HG03571 (cell line): ENCODE data around the gene DGKH.
A peak's percentile ranks its signal among the peaks of the same experiment; 100 is the strongest.
"Not testable (repeated sequence)": the region's sequence is repeated elsewhere in the genome, so short reads cannot be mapped to it uniquely, and the experiment has no call there.

Experiments used
- ATAC-seq: cut with Tn5 transposase; IDR thresholded peaks from one replicate; pipeline ENCODE4 v1.9.1; 2021; ENCODE audit not compliant: unreplicated experiment

Gene DGKH

DNA sequence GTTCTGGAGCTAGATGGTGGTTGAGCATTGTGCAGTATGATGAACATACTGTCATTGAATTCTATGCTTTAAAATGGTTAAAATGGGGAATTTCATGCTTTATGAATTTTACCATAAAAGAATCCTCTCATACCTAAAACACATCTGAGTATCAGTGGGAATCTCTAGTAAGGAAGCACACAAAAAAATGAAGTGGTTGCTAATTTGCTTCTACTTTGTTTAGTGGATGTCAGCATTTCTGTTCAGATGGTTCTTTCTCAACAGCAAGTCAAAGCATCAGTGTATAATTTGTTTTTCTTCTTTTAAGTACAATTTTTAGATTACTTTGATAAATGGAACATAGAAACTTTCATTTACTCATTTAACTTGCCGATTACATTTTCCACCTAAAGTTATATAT lies 171.4 kb downstream of the DGKH start:
- no peak for ATAC-seq

DNA sequence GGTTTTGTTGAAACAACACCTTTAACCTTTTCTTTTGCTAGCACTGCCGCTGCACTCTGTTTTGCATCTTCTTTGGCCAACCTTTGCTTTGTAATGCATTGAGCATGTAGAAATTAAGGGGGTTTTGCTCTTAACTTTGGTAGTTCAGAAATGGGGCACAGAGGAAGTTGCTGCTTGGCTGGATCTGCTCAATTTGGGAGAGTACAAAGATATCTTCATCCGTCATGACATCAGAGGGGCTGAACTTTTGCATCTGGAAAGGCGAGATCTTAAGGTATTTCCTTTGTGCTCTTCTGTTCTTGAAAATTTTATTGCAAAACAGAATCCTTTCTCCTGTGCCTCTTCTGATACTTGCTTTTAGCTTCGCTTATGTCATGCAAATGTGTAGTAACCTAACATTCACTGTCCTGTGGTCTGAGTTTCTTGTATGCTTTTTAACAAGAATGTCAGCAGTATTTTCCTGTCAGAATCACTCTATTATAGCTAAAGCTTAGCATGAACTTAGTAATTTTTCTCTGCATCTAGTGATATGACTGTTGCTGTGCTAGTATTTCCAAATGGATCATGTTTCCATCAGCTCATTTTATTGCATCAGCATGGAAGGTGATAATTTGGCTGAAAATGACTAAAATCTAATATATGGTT lies 172.8 kb downstream of the DGKH start:
- no peak for ATAC-seq

DNA sequence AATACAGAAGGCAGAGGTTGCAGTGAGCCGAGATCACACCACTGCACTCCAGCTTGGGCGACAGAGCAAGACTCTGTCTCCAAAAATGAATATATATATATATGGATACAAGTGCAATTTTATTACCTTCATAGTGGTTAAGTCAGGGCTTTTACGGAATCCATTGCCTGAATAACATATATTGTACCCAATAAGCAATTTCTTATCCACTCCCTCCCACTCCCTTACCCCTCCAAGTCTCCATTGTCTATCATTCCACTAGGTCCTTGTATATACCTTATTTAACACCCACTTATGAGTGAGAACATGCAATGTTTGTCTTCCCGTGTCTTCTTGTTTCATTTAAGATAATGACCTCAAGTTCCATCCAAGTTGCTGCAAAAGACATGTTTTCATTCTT lies 175.2 kb downstream of the DGKH start:
- ATAC-seq: no peak

- no peak for ATAC-seq
These were observed 176.6 kb downstream of the DGKH start for GRCh38 chr13:42225051-42225450.

DNA sequence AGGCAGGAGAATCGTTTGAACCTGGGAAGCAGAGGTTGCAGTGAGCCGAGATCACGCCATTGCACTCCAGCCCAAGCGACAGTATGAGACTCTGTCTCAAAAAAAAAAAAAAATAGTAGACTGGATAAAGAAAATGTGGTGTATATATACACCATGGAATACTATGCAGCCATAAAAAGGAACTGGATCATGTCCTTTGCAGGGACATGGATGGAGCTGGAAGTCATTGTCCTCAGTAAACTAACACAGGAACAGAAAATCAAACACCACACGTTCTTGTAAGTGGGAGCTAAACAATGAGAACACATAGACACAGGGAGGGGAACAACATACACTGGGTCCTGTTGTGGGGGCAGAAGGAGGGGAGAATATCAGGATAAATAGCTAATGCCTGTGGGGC lies 178.3 kb downstream of the DGKH start:
- ATAC-seq: not testable (repeated sequence)

GRCh38 chr13:42228527-42228926 lies 180.1 kb downstream of the DGKH start:
- no peak for ATAC-seq

DNA sequence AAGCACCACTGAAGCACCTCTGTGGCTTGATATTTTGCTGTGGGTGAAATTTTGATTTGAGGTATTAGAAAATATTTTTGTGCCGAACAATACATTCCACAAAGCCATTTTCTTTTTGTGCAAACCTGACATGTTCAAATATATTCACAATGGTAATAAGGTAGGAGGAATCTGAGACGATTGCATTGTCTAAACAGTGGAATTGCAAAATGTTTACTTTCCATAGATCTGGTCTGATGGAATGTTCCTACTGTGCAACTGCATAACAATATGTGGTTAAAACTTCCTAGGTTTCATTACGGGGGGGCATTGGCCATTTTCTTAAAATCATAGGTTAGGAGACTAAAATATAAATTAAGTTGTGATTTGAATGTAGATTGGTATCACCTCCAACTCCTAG lies 180.8 kb downstream of the DGKH start:
- ATAC-seq: no peak

DNA sequence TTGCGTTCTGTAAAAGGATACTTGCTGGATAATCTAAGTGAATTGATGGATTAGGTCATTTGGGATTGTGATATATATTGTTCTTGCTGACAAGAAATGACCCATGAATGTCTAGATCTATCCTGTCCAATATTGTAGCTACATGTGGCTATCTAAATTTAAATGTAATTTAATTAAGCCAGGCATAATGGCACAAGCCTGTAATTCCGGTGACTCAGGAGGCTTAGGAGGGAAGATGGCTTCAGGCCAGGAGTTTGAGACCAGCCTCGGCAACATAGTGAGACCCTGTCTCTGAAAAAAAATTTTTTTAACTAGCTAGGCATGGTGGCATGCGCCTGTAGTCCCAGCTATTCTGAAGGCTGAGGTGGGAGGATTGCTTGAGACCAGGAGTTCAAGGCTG lies 184.2 kb downstream of the DGKH start:
- no peak for ATAC-seq

- no peak for ATAC-seq
These were observed 185.3 kb downstream of the DGKH start for GRCh38 chr13:42233726-42234125.

DNA sequence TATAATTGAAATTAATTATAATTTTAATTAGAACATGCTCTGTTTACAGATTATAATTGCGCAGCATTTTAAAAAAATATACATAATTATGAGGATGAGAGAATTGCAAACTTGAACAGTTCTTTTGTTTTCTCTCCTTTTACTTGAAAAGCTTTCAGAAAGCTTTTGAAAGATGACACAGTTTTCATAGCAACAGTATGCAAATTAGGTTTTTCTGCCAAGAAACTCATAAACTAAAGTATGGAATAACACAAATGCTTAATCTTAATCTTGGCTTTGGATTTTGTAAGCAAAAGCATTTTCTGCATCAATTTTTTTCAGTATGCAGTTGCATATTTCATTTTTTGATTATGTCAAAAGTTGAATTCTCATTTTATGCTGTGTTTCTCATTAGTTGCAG lies 190.7 kb downstream of the DGKH start:
- ATAC-seq: no peak

DNA sequence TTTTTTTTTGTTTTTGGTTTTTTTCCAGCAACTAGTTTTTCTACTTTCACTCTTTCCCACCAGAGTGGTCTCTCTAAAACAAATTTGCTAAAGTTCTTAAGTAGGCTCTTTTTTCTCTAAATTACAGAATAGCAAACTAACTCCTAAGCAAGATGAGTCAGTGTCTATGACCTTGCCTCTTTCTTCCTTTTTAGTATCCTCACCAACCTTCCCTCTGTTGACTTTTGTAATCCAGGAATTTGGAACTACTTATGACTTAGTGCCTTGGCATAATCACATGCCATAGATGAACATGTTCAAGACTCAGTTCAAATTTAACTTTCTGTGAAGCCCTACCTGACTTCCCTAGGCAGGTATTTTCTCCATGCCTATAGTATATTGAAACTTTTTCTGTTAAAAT lies 191.2 kb downstream of the DGKH start:
- no peak for ATAC-seq

GRCh38 chr13:42246541-42246940 lies 198.1 kb downstream of the DGKH start:
- ATAC-seq: no peak

DNA sequence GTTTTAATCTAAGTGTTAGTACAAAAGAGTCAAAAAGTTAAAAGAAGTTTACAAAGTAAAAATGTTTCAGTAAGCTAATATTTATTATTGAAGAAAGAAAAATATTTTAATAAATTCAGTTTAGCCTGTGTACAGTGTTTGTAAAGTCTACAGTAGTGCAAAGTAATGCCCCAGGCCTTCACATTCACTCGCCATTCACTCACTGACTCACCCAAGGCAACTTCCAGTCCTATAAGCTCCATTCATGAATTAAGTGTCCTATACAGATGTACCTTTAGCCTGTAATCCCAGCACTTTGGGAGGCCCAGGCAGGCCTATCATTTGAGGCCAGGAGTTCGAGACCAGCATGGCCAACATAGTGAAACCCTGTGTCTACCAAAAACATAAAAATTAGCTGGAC lies 199.4 kb downstream of the DGKH start:
- no peak for ATAC-seq

DNA sequence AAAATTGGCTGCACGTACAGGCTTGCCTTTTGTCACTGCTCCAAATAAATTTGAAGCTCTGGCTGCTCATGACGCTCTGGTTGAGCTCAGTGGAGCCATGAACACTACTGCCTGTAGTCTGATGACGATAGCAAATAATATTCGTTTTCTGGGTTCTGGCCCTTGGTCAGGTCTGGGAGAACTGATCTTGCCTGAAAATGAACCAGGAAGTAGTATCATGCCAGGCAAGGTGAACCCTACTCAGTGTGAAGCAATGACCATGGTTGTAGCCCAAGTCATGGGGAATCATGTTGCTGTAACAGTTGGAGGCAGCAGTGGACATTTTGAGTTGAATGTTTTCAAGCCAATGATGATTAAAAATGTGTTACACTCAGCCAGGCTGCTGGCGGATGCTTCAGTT lies 207.4 kb downstream of the DGKH start:
- no peak for ATAC-seq

GRCh38 chr13:42258747-42259146 lies 210.3 kb downstream of the DGKH start:
- ATAC-seq: no peak

DNA sequence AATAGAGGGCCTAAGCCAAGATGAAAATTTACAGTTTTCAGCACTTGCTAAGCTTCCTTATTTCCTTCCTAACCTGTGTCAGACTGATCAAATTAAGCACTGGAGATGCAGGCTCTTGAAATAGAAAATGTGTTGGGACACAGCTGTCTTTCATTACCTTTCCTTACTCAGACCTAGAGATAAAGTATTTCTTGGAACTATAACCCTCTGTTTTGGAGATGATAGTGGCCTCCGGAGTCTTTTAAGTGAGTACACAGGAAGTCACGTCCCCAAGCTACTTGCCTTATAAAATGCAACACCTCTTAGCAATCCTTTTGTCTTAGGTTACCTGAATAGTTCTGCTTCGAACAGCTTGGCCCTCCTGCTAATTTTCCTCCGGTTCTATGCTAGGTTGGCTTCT lies 211.1 kb downstream of the DGKH start:
- ATAC-seq: no peak

- no peak for ATAC-seq
These were observed 212.6 kb downstream of the DGKH start for GRCh38 chr13:42260903-42261654.

DNA sequence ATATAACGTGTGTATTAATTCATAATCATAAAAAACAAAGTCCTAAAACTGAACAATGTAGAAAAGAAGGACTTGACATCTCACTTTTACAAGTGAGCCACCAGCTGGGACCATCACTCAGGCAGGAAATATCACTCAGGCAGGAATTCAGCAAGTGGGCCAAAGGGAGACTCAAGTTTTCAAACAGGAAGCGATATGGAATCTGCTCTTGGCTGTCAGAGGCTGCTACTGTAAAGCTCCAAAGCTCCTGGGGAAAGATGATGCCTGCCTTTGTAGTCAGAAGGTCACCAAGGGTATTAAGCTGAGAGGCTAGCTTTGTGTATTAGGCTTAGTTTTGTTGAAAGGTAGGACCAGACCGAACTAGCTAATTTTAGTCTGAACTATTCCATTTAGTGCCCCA lies 218.0 kb downstream of the DGKH start:
- no peak for ATAC-seq

DNA sequence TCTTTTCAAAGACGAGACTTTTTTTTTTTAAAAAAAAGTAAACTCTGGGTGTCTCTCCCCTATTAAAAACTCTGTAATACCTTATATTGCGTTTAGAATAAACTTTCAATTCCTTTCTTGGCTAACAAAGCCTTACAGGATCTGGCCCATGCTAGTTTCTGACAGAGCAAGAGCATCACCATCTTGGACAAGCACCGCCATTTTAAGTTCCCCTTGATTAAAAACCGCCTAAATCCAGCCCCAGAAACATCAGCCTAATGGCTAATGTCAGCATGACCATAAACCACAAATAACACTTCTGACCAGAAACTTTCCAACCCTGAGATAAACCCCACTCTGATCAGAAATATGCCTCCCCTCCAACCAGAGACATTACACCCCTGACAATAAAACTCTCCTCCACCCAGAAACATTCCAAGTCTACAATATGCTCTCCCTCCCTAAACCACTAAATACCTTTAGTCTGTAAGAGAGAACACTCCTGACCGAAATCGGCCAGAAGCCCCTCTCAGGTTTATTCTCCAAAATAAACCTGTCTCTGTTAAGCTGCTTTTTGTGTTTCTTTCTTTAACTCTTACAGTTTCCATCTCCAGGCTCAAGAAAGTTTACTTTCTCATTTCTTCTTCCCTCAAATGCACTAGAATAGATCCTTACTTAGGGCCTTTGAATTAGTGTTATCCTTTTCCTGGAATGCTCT lies 221.9 kb downstream of the DGKH start:
- ATAC-seq: no peak

DNA sequence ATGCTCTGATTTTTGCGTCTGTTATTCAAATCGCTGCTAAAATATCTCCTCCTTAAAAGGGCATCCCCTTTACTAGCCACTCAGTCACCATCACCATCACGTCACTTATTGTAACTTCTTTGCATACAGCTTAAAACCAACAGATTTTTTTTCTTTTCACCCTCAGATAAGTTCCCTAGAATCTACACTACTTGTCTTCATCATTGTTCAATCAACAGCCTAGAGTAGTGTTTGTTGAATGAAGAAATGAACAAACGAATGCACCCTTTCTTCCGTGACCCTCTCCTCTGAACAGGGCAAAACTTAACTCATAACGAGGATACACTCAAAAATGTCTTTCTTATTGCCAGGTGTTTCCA lies 222.4 kb downstream of the DGKH start:
- ATAC-seq: no peak

DNA sequence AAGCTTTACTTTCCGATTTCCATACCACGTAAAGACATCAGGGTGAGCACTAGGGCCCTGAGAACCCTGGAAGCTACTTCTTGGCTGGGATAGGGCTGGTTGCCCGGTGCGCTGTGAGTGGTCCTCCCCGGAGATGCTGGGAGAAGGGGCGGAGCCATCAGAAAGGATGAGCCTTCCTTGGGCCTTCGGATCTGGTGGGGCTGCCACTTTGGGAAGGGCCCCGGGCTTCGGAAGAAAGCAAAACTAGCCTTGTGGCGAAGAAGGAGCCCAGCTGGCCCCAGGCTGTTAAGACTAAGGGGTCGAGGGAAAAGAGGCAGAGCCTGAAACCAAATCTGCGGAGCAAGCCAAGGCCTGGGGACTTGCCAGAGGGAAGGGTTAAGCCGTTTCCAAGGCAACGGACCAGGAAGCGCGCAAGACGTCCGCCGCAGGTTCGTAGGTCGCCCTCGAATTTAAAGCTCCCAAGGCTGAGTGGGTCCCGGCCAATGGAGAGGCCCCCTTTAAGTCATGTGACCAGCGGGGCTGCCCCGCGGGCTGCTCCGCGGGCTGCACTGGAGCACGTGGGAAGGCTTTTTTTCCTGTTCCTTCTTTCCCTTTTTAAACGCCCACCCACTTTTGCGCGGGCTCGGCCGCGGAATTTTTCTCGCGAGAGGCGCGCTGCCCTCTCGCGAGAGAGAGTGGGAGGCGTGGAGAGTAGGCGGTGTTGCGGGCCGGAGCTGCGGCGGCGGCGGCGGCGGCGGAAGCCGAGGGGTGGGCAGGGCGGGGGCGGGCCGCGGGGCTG lies 223.1 kb downstream of the DGKH start:
- ATAC-seq: peak; percentile 79
